LoVo (cell line): ENCODE data around the gene MPP4.
"Not testable (repeated sequence)": the region's sequence is repeated elsewhere in the genome, so short reads cannot be mapped to it uniquely, and the experiment has no call there.

ENCODE experiments used
- DNase-seq: peaks from one replicate; pipeline ENCODE4 v3.0.0-alpha.2; 2016; ENCODE audit warnings: low spot score

MPP4 gene

GRCh38 chr2:201673546-201673945 lies 24.9 kb downstream of the MPP4 start:
- DNase-seq: no peak

DNA sequence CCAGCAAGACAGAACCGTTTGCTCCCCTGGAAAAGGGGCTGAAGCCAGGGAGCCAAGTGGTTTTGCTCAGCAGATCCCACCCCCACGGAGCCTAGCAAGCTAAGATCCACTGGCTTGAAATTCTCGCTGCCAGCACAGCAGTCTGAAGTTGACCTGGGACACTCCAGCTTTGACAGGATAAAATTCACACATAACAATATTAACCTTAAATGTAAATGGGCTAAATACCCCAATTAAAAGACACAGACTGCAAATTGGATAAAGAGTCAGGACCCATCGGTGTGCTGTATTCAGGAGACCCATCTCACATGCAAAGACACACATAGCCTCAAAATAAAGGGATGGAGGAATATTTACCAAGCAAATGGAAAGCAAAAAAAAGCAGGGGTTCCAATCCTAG lies 27.2 kb downstream of the MPP4 start:
- DNase-seq: not testable (repeated sequence)

- DNase-seq: no peak
Measured at GRCh38 chr2:201669865-201670264, 28.6 kb downstream of the MPP4 start.

- no peak for DNase-seq
Measured at GRCh38 chr2:201668402-201668910, 30.0 kb downstream of the MPP4 start.

DNA sequence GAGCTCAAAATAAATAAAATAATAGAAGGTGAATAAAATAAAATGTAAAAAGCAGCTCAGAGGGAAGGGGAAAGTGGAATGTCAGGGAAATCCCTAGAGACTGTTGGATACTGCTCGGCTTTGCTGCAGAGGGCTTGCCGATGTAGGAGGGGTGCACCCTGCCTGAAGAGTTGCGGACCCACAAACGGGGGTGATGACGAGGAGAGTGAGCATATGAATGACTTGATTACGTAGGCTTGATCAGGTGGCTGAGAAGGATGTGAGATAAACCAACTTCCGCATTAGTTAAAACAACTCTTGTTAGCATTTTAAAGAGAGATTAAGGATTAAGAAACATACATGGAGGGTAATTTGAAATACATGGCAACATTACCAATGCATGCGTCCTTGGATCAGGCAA lies 34.1 kb downstream of the MPP4 start:
- DNase-seq: no peak

DNA sequence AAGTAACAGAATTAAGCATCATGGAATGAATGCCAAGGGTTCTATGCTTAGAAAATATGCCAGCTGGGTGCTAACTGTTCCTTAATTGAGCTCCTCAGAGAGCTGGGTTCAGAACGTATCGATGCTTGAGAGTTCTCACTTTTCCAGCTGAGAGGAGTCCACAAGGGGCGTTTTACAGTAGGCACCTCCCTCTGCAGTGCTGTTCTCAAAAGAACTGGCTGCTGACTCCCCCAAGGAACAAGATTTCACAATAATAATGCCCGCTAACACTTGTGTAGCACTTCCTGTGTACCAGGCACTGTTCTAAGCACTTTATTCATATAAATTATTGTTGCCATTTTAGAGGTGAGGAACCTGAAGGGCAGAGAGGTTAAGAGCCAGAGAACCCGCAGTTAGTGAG lies 37.1 kb downstream of the MPP4 start:
- no peak for DNase-seq

DNA sequence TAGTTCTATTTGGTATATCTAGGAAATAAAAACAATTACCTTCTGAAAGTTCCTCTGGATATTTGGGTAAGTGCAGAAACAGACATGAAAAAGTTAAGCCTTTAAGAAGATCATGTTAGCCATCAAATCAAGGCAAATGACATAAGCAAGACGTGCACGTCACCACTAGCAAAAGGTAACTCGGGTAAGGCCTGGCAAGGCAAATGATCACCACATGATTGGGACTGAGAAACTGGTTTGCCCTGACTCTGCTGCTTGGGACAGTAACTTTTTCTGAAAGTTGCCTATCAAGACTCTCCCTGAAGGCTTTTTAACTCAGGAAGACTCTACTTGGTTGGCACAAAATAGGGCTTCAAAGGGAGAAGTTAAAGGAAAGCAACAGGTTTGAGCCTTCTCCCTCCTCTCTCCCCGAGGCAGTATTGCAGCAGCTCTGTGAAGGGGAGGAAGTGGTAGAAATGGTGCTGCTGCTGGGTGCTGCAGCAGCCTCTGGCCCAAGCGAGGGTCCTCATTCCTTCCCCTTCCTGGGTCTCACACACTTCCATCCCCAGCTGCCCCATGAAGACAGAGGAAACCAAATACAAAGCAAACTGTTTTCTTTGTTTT lies 38.0 kb downstream of the MPP4 start:
- DNase-seq: no peak

- no peak for DNase-seq
Measured at GRCh38 chr2:201656740-201657139, 41.7 kb downstream of the MPP4 start.

DNA sequence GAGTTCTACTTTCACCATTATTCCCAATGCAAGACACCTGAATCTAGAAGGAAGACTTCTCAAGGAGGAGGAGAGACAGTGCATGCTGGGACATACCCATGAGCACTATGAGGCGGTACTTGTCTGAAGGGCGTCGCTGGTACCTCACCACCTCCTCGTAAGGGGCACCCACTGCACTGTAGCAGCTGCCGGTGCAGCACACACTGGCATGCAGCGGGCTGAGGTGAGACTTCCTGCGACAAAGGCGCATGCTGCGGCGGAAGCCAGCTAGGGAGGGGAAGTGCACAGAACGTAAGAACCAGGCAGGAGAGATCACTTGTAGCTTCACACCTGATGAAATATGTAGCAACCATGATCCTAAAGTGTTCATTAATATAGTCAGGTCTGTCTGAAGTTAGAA lies 42.3 kb downstream of the MPP4 start:
- DNase-seq: no peak

- no peak for DNase-seq
Measured at GRCh38 chr2:201654616-201655384, 43.6 kb downstream of the MPP4 start.

DNA sequence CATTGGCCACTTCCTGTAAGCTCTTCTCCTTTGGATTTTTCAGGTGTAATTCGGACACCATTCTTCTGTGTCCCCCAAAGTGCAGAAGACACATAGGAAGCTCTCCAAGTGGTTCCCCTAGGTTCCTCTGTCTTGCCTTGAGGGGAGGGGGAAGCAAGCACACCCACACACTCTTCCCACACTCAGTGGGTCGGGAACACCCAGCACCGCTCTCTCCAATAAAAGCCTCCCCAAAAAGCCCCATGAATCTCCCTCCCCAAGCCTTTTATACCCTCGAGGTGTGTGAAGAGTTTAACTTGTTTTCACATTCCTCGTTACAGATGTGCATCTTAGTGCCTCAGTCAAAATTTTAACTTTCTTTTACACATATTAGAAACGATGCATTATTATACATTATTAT lies 45.2 kb downstream of the MPP4 start:
- DNase-seq: no peak

DNA sequence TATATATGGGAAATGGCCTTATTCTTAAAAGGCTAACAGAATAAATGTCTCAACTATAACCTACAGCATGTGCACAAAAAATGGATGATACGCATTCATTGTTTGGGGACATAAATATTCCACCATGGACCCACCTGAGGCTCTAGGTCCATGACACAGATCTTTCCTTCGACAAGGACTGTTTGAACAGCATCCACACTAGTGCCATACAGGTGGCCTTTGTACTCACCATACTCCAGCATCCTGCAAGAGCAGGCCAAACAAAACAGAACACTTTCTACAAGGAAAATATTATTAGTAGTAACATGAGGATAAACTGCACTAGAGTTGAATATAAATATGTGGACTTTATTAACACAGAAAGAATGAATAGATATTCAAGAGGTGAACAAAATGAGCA lies 49.0 kb downstream of the MPP4 start:
- DNase-seq: no peak

DNA sequence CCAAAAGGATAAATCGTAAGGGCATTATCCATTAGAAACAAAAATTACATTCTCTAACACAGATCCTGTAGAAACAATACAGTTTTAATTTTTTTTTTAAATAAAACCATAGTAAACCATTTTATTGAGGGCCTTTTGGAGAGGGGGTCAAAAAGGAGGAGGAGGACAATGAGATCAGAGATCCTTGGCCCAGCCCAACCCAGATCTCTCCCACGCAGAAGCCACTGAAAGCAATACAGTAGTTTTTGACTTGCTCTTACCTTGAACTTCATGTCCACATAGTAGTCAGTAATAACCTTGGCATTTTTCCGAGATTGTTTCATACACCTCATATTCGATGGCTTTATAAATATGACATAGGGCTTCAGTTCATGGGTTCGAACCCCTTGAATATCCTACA lies 51.0 kb downstream of the MPP4 start:
- no peak for DNase-seq

DNA sequence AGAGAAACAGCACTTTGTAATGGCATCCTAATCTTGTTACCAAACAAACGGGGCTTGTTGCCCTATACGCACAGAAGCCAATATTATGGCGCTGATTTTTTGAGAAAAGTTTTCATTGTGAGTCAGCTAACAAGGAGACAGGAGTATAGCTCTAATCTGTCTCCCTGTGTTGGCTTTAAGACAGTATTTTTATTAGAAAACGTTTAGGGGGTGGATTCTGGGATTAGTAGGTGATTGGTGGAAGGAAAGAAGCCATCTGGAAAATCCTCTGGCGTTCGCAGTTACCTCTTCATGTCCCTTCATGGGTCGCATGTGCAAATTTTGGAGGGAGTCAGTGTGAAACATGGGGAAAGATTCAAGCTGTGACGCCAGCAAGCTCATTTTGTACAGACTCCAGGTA lies 54.4 kb downstream of the MPP4 start:
- DNase-seq: no peak

- peak; percentile 24 for DNase-seq
Measured at GRCh38 chr2:201643216-201643890, 55.1 kb downstream of the MPP4 start, which contains the start of gene TMEM237. TSS of gene TMEM237 (minus strand) at chr2:201643503. CDS start at chr2:201643400, 103 bp downstream.

DNA sequence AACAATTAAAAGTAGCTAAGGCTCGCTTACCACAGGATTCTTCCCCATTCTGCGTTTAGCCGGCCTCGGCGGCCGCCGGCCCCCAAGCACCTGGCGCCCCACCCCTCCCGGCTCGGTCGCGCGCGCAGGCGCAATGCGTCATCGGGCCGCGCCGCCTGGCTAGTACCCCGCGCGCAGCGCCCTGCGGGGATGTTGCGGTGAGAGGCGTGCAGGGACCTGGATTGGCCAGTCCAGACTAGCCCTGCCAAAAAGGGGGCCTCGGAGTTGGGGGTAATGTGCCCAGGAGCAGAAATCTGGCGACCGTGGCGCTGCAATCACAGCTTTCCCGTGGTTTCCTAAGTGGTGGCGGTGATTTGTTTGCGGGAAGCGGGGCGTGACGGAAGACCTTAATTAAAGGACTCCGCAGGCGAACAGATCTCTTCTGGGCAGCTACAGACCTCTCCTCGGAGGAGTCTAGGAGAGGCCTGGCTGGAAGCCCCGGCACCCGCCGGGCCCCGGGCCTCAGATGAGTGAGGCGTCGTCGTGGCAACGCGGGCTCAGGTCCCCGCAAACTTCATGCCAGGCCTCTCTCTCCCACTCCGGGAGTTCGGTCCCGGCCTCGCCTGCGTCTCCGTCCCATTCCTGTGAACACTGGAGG lies 55.7 kb downstream of the MPP4 start:
- peak; percentile 83 for DNase-seq

GRCh38 chr2:201642086-201642578 lies 56.3 kb downstream of the MPP4 start:
- no peak for DNase-seq

GRCh38 chr2:201639205-201639604 lies 59.2 kb downstream of the MPP4 start:
- no peak for DNase-seq

DNA sequence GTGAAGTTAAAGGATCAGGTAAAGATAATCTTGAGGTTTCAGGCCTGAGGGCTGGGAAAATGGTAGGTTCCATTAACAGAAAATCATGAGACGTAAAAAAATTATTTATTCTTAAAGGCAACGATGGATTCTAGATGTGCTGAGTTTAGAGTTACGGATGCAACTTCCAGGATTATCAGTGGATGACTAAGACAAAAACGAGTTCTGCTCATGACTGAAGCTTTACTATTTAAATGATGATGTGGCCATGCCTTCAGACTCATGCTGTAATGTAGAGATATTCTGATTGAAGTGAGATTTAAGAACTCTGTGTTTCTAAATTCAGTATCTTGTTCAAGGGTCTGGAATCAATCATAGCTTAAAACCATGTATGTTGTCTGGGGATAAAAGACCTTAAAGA lies 60.1 kb downstream of the MPP4 start:
- no peak for DNase-seq

DNA sequence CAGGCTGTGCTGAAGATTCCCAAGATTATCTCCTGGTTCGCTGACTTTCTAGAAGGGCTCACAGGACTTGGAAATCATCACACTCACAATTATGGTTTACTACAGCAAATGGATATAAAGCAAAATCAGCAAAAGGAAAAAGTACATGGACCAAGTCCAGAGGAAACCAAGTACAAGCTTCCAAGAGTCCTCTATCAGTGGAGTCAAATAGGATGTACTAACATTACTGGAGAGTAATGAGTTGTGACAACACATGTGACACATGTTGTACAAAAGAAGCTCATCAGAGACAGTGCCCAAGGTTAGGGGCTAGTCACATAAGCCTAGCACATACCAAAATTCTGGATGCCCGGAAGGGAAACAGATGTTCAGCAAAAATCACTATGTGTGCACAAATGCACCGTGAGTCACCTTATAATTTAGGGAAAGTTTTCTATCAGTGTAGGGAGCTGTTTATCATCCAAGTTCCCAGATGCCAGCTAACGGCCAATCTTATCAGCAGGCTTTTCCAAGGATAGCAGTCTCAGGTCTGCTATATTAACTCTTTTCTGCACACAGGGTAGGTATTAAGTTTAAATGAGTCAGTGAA lies 64.7 kb downstream of the MPP4 start:
- DNase-seq: no peak

GRCh38 chr2:201631041-201631440 lies 67.4 kb downstream of the MPP4 start:
- no peak for DNase-seq

GRCh38 chr2:201630577-201630976 lies 67.9 kb downstream of the MPP4 start:
- DNase-seq: no peak
